ENCODE results near the gene GABRA1.

DNA sequence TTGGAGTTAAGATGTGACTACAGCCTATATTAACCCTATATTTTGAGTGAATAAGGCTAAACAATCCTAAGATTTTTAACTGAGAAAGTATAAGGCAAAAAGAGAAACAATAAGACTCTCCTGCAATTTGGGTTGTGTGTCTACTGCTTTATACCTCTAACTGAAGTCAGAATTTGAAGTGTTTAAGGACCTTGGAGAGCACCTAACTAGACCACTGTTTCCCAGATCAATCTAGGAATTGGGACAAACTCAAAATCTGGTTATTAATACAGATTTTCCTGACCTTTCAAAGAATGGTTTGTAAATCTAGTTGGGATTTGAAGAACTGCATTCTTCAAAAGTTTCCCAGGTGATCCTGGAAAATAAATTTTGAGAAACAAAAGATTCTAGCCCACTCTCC, 42.1 kb downstream of the GABRA1 start:
- no peak for TF ChIP-seq ZNF274 (IDR thresholded peaks at IDR 0.05; ENCODE audit: low read depth, low read length)
- no peak for TF ChIP-seq YY1 (IDR thresholded peaks at IDR 0.05; ENCODE audit: insufficient read depth, insufficient read length)
- no peak for TF ChIP-seq SUZ12 (IDR thresholded peaks at IDR 0.05; ENCODE audit: extremely low read depth, insufficient read depth, insufficient read length)

Measured in NT2/D1 (cell line).